Activated CD4-positive, alpha-beta T cell treated with anti-CD3 and anti-CD28 coated beads, Interleukin-2, Interleukin-4, amounts not matched to agents 100 ng/mL and 50 ng/mL, durations not matched to agents 16 hours and 8 hours (primary cell): ENCODE measurements around the gene MMP1.

Experiments
- DNase-seq: peaks from one replicate; pipeline ENCODE4 v3.0.0-alpha.2; 2020; ENCODE audit warnings: low spot score

MMP1 gene

DNA sequence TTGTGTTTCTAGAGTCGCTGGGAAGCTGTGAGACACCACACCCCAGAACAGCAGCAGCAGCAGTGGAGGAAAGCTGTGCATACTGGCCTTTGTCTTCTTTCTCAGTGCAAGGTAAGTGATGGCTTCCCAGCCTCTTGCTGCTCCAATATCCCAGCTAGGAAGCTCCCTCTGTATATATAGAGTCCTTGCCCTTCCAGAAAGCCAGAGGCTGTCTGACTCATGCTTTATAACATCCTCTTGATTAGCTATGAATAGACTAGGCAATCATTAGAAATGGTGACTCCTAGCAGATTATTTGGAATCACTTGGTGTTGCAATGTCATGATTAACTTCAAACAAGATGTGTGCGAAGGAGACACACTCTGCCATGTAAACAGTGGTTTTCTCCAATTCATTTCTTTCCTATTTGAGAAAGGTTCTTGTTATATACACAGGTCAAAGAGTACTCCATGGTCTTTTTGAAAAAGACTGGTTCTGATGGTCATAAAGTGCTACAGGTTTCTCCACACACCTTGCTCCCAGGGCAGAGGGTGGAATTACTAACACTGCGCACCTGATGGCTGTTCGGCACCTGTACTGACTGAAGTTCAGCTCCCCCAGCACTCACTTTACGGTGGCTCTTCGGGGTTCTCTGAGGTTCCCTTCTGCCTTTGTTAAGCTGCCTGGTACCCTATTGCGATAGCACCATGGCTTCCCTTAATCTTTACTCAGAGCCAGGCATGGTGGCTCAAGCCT, at the start of gene MMP1:
Gene MMP1, minus strand, starts transcription at position 149 of the 735 bp plus-strand sequence. Its CDS starts 68 bp downstream, at position 81.
- no peak for DNase-seq

DNA sequence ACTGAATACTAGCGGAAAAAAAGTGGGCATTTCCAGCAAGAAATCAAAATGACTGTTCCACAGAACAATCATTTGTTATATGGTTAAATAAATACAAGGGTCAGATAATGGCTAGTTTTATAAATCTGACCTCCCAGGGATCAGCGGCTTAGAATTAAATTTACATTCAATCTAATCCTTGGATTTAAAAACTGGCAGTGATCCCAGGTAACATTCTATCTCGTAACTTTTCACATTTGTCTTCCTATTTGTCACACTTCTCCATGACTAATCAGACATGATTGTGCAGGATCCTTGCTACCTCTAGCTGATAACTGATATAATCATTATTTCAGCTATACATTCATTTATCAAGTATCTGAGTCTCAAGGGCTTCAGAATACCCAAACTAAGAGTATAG, 48.3 kb upstream of the MMP1 start:
- no peak for DNase-seq

- DNase-seq, result no peak
Measured at GRCh38 chr11:102843489-102843888, 45.5 kb upstream of the MMP1 start, which contains the start of gene MMP3. Gene MMP3 (minus strand): TSS chr11:102843609. CDS start chr11:102843546, 63 bp downstream.

DNA sequence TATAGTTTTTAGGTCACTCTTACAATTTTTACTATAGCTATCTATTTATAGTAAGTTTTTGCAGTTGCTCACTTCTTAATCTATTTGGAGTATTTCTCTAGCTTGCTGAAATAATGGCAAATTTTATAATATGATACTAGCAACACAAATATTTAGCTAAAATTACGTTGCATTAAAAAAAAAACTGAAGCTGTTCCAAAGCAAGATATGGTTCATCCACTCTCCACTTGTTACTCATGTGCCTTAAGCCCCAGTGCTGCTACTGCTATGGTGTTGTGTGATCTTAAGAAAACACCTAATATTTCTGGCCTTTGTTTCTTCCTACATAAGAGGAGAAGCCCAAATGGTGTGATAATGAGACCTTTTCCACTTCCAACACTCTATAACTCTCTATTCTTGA, 45.0 kb upstream of the MMP1 start:
- no peak for DNase-seq

DNA sequence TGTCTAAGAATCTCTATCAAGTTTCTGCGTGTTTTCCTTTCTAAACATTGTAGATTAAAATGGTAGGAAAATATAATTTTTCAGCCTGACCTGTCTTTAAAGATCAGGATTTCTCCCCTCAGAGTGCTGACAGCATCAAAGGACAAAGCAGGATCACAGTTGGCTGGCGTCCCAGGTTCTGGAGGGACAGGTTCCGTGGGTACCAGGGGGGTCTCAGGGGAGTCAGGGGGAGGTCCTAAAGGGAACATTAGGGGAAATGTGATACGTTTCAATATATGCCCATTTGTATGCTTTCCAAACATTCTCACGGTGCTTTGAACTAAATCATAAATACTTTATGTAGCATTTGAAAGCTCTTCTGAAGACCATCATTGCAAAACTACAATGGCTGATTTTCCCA, 42.1 kb upstream of the MMP1 start:
- DNase-seq, result no peak

DNA sequence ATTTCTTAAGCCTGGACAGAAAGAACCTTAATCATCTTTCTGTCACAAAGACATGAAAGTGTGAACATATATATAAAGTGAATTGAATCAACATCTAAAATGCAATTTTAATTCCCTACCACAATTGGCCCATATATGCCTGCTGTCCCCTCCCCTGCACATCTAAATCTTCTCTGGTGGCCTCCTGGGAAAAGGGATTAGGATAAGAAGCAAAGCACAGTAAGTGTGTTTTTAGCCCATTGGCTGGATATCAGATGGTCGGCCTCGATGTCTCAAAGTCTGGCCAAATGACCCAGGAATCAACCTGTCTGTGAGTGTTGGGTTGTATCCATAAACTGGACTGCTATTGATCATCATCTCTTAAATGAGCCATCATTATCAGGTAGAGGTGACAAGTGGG, 39.7 kb upstream of the MMP1 start:
- DNase-seq, result no peak

- no peak for DNase-seq
Measured at GRCh38 chr11:102837156-102837555, 39.2 kb upstream of the MMP1 start.

- DNase-seq, result no peak
Measured at GRCh38 chr11:102836290-102836875, 38.4 kb upstream of the MMP1 start.

- no peak for DNase-seq
Measured at GRCh38 chr11:102833731-102834130, 35.8 kb upstream of the MMP1 start.

DNA sequence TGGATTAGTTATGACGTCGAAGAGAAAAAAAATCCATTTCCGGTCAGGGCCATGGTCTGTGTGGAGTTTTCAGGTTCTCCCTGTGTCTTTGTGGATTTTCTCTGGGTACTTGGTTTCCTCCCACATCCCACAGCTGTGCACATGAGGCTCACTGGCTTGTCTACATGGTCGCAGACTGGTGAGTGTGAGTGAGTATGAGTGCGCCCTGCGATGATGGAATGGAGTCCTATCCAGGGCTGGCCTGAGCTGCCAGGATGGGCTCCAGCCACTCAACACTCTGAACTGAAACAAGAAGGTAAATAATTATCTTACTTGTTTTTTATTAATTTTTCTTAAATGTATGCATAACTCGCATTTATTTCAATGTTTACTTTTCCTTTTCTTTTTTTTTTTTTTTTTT, 34.7 kb upstream of the MMP1 start:
- no peak for DNase-seq

DNA sequence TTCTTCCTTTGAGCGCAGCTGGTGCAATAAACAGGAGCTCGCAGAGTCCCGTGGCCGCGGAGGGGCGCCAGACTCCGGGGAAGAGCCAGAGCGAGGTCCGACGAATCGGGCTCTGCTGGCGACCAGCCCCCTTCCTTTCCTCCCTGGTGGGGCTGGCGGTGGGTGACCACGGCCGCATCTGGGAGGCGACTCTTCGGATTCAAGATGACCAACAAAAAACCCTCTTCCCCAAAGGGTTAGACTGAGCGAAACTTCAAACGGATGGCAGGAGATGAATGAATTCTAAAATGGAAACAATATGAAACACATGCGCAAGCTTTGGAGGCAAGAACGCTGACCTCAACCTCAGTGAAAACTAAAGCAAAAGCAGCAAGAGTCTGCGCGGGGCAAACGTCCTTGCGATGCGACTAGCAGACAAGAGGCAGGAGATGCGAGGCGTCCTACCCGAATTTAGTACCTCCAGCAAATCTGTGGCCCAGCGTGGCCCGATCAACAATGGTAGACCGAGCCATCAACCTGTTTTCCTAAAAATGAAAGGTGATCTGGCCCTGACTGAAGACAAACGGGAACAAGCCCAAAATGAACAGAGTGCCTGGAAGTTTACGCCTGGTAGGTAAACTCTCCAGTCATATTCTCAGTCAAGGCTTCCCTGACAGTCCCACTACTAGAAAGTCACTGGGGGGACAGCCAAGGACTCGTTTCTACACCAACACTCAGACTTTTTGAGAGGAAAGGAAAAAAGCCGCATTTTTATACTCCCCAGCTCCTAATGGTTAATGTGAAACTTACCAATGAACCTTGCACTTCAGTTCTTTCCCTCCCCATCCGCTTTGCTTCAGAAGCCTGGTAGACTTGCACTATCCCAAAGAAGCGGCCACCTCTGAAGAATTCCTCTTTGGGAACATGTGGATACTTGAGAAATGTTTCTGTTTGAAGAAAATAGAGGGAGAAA, 33.8 kb upstream of the MMP1 start:
- peak; percentile 16 for DNase-seq

DNA sequence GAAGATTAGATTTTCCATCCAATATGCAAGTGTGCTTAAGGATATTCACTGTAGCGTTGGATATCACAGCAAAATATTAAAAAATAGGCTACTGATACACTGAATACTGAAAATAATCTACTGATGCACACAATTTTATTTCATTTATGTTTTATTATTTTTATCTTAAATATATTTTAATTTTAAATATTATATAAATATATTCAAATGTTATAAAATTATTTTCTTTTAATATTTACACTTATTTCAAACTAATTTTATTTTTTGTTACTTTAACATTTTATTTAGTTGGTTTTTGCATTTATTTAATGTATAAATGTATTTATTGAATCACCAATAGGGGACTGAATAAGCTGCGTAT, 33.1 kb upstream of the MMP1 start:
- DNase-seq, result no peak

DNA sequence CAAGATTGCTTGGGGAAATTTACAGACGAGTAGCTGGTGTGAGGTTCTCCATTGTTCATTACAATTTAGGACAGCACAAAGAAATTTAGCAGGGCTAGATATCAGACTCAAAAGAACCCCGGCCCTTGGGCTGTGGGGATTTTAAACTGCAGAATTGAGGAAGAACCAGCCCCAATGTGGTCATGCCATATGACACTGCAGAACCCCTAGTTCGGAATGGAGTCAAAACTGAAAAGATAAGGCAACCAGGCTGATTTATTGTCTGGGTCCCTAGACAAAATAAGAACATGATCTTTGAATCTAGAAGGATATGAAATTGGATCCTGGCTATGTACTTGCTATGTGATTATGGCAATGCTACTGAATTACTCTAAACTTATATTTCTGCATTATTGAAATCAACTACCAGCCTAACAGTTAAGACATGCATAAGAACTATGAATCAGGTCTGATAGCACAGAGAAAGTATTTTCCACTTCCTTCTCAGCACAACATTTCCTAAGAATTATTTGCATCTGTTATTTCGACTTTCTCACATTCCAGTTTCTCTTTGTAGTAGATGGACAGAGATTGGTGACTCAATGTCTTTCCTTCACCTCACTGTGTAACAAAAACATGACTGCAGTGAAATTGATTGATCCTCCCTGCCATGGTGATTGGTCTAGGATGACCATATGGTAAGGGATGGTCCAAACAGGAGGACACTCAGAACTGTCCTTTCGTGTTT, 32.2 kb upstream of the MMP1 start:
- DNase-seq, result no peak

- DNase-seq, result no peak
Measured at GRCh38 chr11:102829316-102830000, 31.5 kb upstream of the MMP1 start.

DNA sequence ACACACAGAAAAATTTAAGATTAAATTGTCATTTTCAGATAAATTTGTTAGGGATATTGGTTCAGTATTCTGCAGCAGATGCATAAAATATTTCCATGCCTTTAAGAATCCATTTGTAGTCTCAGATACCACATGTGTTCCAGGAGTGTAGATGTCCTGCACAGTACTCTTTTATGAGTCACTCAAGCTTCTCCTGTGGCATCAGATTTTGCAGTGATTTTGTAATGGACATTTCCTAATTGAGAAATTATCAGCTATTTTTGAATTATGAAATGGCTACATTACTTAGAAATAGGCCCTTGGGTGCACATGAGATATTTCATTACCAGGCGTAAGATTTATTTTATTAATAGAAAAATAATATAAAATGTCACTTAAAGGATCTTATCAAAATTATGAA, 26.6 kb upstream of the MMP1 start:
- DNase-seq, result no peak

GRCh38 chr11:102819491-102819890, 21.5 kb upstream of the MMP1 start:
- no peak for DNase-seq

GRCh38 chr11:102813484-102813883, 15.5 kb upstream of the MMP1 start:
- no peak for DNase-seq

- DNase-seq, result no peak
Measured at GRCh38 chr11:102812188-102812587, 14.2 kb upstream of the MMP1 start.

DNA sequence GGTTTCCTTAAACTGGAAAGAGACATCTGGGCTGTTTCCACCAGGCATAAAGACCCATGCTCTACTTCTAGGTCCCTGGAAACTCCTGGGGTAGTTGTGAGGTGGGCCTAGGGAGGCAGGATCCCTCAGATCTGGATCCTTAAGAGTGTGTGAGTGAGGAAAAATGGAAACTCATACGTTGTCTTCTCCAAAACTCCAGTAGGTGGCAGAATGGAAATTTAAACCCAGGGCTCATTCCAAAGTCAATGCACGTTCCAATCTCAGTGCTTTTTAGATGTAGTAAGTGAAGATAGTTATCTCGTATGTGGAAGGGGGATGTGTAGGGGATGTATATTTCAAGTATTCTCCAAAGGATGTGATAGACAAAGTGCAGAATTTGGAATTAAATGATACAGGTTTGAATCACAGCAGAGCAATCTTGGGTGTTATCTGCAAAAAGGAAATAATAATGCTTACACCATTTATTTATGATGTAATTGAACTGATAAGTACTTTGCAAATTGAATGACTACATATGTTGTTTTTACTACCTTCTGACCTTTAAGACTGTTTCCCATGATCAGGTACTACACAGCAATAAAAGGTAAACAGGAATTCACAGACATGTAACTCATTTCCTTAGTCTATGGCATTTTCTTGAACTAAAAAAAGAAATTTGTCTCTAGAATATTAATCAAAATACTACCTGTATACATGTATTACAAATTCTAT, 13.1 kb upstream of the MMP1 start:
- DNase-seq, result no peak

DNA sequence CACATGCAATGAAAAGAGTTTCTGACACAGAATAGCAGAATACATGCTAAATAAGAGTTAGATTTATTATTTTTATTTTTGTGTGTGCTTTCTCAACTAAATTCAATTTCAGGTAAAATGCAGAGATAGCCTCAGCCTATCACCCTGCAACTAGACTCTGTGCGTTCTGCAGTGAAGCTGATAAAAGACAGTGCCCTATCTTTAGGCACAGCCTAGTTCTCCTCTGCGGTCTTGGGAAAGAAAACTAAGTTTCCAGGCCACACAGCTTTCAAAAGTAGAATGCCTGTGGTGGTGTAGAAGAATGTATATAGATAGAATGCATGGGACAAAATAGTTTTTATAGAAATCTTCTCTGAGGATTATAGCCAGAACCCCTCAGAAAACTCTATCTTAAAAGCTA, 12.0 kb upstream of the MMP1 start:
- DNase-seq, result no peak

DNA sequence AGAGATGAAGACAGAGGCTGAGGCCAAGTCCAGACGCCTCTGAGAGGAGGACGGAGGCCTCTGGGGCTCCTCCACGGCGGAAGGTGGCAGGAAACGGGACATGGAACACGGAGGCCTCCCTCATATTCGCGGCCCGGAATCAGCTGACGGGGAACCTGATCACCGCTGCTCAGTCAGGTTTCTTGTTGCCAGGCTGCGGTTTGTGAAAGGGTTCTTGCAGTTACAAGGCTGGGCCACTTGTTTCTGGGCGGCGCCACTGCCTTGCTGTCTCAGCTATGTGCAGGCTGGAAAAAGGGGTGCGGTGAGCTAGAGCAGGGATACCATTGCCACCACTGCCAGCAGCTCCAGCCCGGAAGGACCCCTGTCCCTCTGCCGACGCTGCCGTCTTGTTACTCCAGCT, 10.0 kb upstream of the MMP1 start:
- DNase-seq, result peak; percentile 12
